Measurements from ENCODE around the gene NALF2. TPM values are rescaled to one million over a fixed set of nuclear protein-coding genes. Genes with fewer than 3 reads are reported as not detected.

The NALF2 gene
- total and polyA plus RNA-seq, 2 donors (not counting 1 experiment from before 2014, with no cell fraction given) = not detected

DNA sequence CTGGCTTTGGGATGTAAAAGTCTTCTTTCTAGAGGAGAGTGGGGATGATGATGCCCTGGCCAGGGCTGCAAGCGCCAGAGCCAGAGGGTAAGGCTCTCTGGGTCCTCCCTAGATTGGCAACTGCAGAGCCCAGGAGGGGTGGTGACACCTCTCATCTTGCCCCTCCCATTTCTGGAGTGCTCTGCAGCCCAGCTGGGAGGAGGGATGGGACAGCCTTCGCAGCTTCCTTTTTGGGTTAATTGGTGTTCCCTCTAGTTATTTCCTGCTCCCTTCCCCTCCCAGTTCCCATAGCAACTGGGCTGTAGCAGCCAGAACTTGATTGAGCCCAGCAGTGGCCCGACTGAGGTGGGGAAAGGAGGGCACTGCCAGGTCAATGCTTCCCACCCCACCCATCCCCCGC lies 19.2 kb downstream of the NALF2 start:
- H4K20me1 ChIP-seq (ENCODE audit: control insufficient read depth, extremely low read depth, insufficient read depth, low read length) = no peaks in the 10 kb centered on the region
- no peaks in the 10 kb centered on the region for H3K36me3 ChIP-seq (ENCODE audit: control insufficient read depth, insufficient read depth, low read length)
- no peak overlapping the region for H3K27ac ChIP-seq (ENCODE audit: insufficient read depth, low read length)
- H3K9me3 ChIP-seq (ENCODE audit: control insufficient read depth, insufficient read depth, low read depth, low read length) = no peaks in the 10 kb centered on the region
- no peak for DNase-seq (ENCODE audit: low read depth in 2 of 2)
- TF ChIP-seq, protein P1, sequence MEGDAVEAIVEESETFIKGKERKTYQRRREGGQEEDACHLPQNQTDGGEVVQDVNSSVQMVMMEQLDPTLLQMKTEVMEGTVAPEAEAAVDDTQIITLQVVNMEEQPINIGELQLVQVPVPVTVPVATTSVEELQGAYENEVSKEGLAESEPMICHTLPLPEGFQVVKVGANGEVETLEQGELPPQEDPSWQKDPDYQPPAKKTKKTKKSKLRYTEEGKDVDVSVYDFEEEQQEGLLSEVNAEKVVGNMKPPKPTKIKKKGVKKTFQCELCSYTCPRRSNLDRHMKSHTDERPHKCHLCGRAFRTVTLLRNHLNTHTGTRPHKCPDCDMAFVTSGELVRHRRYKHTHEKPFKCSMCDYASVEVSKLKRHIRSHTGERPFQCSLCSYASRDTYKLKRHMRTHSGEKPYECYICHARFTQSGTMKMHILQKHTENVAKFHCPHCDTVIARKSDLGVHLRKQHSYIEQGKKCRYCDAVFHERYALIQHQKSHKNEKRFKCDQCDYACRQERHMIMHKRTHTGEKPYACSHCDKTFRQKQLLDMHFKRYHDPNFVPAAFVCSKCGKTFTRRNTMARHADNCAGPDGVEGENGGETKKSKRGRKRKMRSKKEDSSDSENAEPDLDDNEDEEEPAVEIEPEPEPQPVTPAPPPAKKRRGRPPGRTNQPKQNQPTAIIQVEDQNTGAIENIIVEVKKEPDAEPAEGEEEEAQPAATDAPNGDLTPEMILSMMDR (conservative IDR thresholded peaks at IDR 0.05 in 1 of 2, IDR thresholded peaks at IDR 0.05 in 1 of 2; ENCODE audit: low read depth in 1 of 2, low read length in 2 of 2) = no peak
- no peak for TF ChIP-seq EZH2 (IDR thresholded peaks at IDR 0.05; ENCODE audit: low read length, missing control alignments)
- no peaks in the 10 kb centered on the region for H3K27me3 ChIP-seq (ENCODE audit: control insufficient read depth, insufficient read depth, low read length)
- no peak overlapping the region for H3K9ac ChIP-seq (ENCODE audit: insufficient read depth, low read length)
- no peak overlapping the region for H3K4me2 ChIP-seq (ENCODE audit: extremely low read depth, insufficient read depth, low read length)
- no peaks in the 10 kb centered on the region for H3K4me1 ChIP-seq (ENCODE audit: control insufficient read depth, extremely low read depth, insufficient read depth, low read length)
- no peak overlapping the region for H3K4me3 ChIP-seq (replicated peaks in 1 of 4; ENCODE audit: control extremely low read depth in 1 of 4, insufficient read depth in 1 of 4, low read depth in 3 of 4, low read length in 4 of 4)
- no peaks in the 10 kb centered on the region for H3K79me2 ChIP-seq (ENCODE audit: control insufficient read depth, insufficient read depth, low read length)
- no peak overlapping the region for H2AFZ ChIP-seq (ENCODE audit: low read length)

DNA sequence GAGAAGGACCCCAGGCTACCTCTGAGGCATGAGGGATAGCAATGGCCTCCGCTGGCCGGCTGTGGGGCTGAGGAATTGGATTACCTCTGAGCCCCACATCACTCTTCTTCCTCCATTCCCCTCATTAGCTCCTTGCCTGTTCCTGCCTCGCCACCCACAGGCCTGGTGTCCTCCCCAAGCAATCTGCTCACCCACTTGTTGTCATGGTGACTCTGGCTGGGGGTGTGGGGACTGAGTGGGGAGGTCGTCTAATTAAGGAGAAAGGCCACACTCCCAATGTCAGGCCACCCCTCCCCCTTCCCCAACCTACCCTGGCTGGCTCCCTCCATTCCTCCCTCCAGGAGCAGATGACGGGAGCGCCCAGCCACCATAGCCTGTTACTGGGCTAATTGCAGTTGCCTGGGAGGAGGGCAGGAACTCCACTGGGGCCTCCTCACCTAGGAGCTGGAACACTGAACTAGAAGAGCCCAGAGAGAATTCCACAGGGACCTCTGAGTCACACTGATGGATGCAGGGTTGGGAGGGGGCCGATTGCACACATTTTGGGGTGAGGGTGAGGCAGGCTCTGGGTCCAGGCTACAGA lies 20.7 kb downstream of the NALF2 start:
- no peaks in the 10 kb centered on the region for H3K79me2 ChIP-seq (ENCODE audit: control insufficient read depth, insufficient read depth, low read length)
- TF ChIP-seq, protein P1 (conservative IDR thresholded peaks at IDR 0.05 in 1 of 2, IDR thresholded peaks at IDR 0.05 in 1 of 2; ENCODE audit: low read depth in 1 of 2, low read length in 2 of 2) = no peak
- TF ChIP-seq EZH2 (IDR thresholded peaks at IDR 0.05; ENCODE audit: low read length, missing control alignments) = no peak
- no peaks in the 10 kb centered on the region for H4K20me1 ChIP-seq (ENCODE audit: control insufficient read depth, extremely low read depth, insufficient read depth, low read length)
- no peaks in the 10 kb centered on the region for H3K27me3 ChIP-seq (ENCODE audit: control insufficient read depth, insufficient read depth, low read length)
- no peaks in the 10 kb centered on the region for H3K36me3 ChIP-seq (ENCODE audit: control insufficient read depth, insufficient read depth, low read length)
- no peaks in the 10 kb centered on the region for H3K9me3 ChIP-seq (ENCODE audit: control insufficient read depth, insufficient read depth, low read depth, low read length)
- H2AFZ ChIP-seq (ENCODE audit: low read length) = no peak overlapping the region
- H3K9ac ChIP-seq (ENCODE audit: insufficient read depth, low read length) = no peak overlapping the region
- DNase-seq (ENCODE audit: low read depth in 2 of 2) = no peak
- no peaks in the 10 kb centered on the region for H3K4me1 ChIP-seq (ENCODE audit: control insufficient read depth, extremely low read depth, insufficient read depth, low read length)
- H3K4me3 ChIP-seq (replicated peaks in 1 of 4; ENCODE audit: control extremely low read depth in 1 of 4, insufficient read depth in 1 of 4, low read depth in 3 of 4, low read length in 4 of 4) = no peak overlapping the region
- H3K4me2 ChIP-seq (ENCODE audit: extremely low read depth, insufficient read depth, low read length) = no peak overlapping the region
- H3K27ac ChIP-seq (ENCODE audit: insufficient read depth, low read length) = no peak overlapping the region

DNA sequence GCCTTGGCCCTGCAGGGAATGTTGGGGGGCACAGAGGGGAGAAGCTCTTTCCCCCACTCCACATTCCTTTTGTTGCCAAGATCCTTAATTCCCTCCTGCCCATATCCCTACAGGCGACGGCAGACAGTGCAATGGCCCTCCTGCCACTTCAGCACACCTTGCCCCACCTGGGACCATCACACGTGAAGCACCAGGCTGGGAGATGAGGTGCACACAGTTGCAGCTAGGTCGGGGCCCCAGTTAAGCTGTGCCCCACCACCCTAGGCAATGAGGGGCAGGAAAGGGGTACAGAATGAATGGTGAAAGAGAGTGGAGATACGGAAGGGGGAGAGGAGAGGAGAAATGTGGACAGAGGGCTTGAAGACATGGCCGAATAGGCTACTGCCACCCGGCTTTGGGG lies 26.2 kb downstream of the NALF2 start:
- Histone ChIP-seq H3K36me3 (ENCODE audit: control insufficient read depth, insufficient read depth, low read length) (no peaks in the 10 kb centered on the region), H3K27me3 (ENCODE audit: control insufficient read depth, insufficient read depth, low read length) (no peaks in the 10 kb centered on the region), H3K9ac (ENCODE audit: insufficient read depth, low read length) (no peak overlapping the region), H3K9me3 (ENCODE audit: control insufficient read depth, insufficient read depth, low read depth, low read length) (no peaks in the 10 kb centered on the region), H3K4me3 (replicated peaks in 1 of 4; ENCODE audit: control extremely low read depth in 1 of 4, insufficient read depth in 1 of 4, low read depth in 3 of 4, low read length in 4 of 4) (no peak overlapping the region), H2AFZ (ENCODE audit: low read length) (no peak overlapping the region), H3K4me2 (ENCODE audit: extremely low read depth, insufficient read depth, low read length) (no peak overlapping the region), H3K4me1 (ENCODE audit: control insufficient read depth, extremely low read depth, insufficient read depth, low read length) (no peaks in the 10 kb centered on the region), H4K20me1 (ENCODE audit: control insufficient read depth, extremely low read depth, insufficient read depth, low read length) (no peaks in the 10 kb centered on the region), H3K27ac (ENCODE audit: insufficient read depth, low read length) (no peak overlapping the region), H3K79me2 (ENCODE audit: control insufficient read depth, insufficient read depth, low read length) (no peaks in the 10 kb centered on the region)
- no peak for DNase-seq (ENCODE audit: low read depth in 2 of 2)
- TF ChIP-seq EZH2 (IDR thresholded peaks at IDR 0.05; ENCODE audit: low read length, missing control alignments) = no peak
- TF ChIP-seq, protein P1 (conservative IDR thresholded peaks at IDR 0.05 in 1 of 2, IDR thresholded peaks at IDR 0.05 in 1 of 2; ENCODE audit: low read depth in 1 of 2, low read length in 2 of 2) = no peak

Measured in fibroblast of lung (primary cell).